Measurements from ENCODE around the gene STK4.

The STK4 gene

GRCh38 chr20:44966030-44966961, at the start of gene STK4:
Gene STK4, plus strand, starts transcription at chr20:44966512. Its CDS starts 57 bp downstream, at chr20:44966569.
- DNase-seq (ENCODE audit: low spot score): peak; percentile 91

GRCh38 chr20:44916586-44916985, 49.7 kb upstream of the STK4 start:
- DNase-seq (ENCODE audit: low spot score): no peak

- DNase-seq (ENCODE audit: low spot score): no peak
Observed at GRCh38 chr20:44917399-44917798, 48.9 kb upstream of the STK4 start.

- DNase-seq (ENCODE audit: low spot score): no peak
Observed at GRCh38 chr20:44918342-44918741, 48.0 kb upstream of the STK4 start.

GRCh38 chr20:44918761-44919160, 47.6 kb upstream of the STK4 start:
- no peak for DNase-seq (ENCODE audit: low spot score)

GRCh38 chr20:44921447-44921846, 44.9 kb upstream of the STK4 start:
- DNase-seq (ENCODE audit: low spot score): no peak

- no peak for DNase-seq (ENCODE audit: low spot score)
Observed at GRCh38 chr20:44924541-44924940, 41.8 kb upstream of the STK4 start.

- DNase-seq (ENCODE audit: low spot score): no peak
Observed at GRCh38 chr20:44928595-44928994, 37.7 kb upstream of the STK4 start.

GRCh38 chr20:44930517-44931168, 35.7 kb upstream of the STK4 start:
- DNase-seq (ENCODE audit: low spot score): no peak

GRCh38 chr20:44931911-44932310, 34.4 kb upstream of the STK4 start:
- DNase-seq (ENCODE audit: low spot score): no peak

- DNase-seq (ENCODE audit: low spot score): no peak
Observed at GRCh38 chr20:44932916-44933315, 33.4 kb upstream of the STK4 start.

- no peak for DNase-seq (ENCODE audit: low spot score)
Observed at GRCh38 chr20:44936510-44936909, 29.8 kb upstream of the STK4 start.

GRCh38 chr20:44938637-44939036, 27.7 kb upstream of the STK4 start:
- DNase-seq (ENCODE audit: low spot score): no peak

- DNase-seq (ENCODE audit: low spot score): no peak
Observed at GRCh38 chr20:44941120-44941691, 25.1 kb upstream of the STK4 start.

- no peak for DNase-seq (ENCODE audit: low spot score)
Observed at GRCh38 chr20:44942264-44942973, 23.9 kb upstream of the STK4 start.

GRCh38 chr20:44943828-44944227, 22.5 kb upstream of the STK4 start:
- no peak for DNase-seq (ENCODE audit: low spot score)

GRCh38 chr20:44945261-44945660, 21.1 kb upstream of the STK4 start:
- no peak for DNase-seq (ENCODE audit: low spot score)

GRCh38 chr20:44946271-44946852, 19.9 kb upstream of the STK4 start:
- no peak for DNase-seq (ENCODE audit: low spot score)

GRCh38 chr20:44948107-44948506, 18.2 kb upstream of the STK4 start:
- no peak for DNase-seq (ENCODE audit: low spot score)

- no peak for DNase-seq (ENCODE audit: low spot score)
Observed at GRCh38 chr20:44948513-44948912, 17.8 kb upstream of the STK4 start.

- no peak for DNase-seq (ENCODE audit: low spot score)
Observed at GRCh38 chr20:44950368-44950767, 15.9 kb upstream of the STK4 start.

GRCh38 chr20:44952731-44953130, 13.6 kb upstream of the STK4 start:
- DNase-seq (ENCODE audit: low spot score): no peak

Data from HuH-7 (cell line).